HG02852 (cell line): ENCODE measurements around the gene BMPR1B.

Experiments used
- ATAC-seq: cut with Tn5 transposase; IDR thresholded peaks from one replicate; pipeline ENCODE4 v1.9.1; 2021; ENCODE audit warnings: mild to moderate bottlenecking, moderate library complexity; ENCODE audit not compliant: unreplicated experiment

BMPR1B gene

GRCh38 chr4:94762326-94762725, 4.6 kb downstream of the BMPR1B start:
- ATAC-seq: no peak

- no peak for ATAC-seq
These were observed 5.2 kb downstream of the BMPR1B start for GRCh38 chr4:94763005-94763404.

GRCh38 chr4:94763500-94763899, 5.7 kb downstream of the BMPR1B start:
- ATAC-seq: no peak

- no peak for ATAC-seq
These were observed 6.3 kb downstream of the BMPR1B start for GRCh38 chr4:94764069-94764468.

GRCh38 chr4:94765174-94765573, 7.4 kb downstream of the BMPR1B start:
- ATAC-seq: no peak

- ATAC-seq: no peak
These were observed 7.9 kb downstream of the BMPR1B start for GRCh38 chr4:94765648-94766047.

- ATAC-seq: no peak
These were observed 9.1 kb downstream of the BMPR1B start for GRCh38 chr4:94766856-94767255.

- no peak for ATAC-seq
These were observed 9.7 kb downstream of the BMPR1B start for GRCh38 chr4:94767446-94767845.

GRCh38 chr4:94782707-94783106, 25.0 kb downstream of the BMPR1B start:
- ATAC-seq: no peak

- no peak for ATAC-seq
These were observed 33.9 kb downstream of the BMPR1B start for GRCh38 chr4:94791701-94792100.

GRCh38 chr4:94798808-94799207, 41.1 kb downstream of the BMPR1B start:
- ATAC-seq: no peak

- no peak for ATAC-seq
These were observed 43.3 kb downstream of the BMPR1B start for GRCh38 chr4:94801016-94801415.

GRCh38 chr4:94802091-94802490, 44.3 kb downstream of the BMPR1B start:
- ATAC-seq: no peak

GRCh38 chr4:94803181-94803580, 45.4 kb downstream of the BMPR1B start:
- ATAC-seq: no peak

- no peak for ATAC-seq
These were observed 46.9 kb downstream of the BMPR1B start for GRCh38 chr4:94804650-94805049.

- ATAC-seq: no peak
These were observed 48.6 kb downstream of the BMPR1B start for GRCh38 chr4:94806376-94806775.

- ATAC-seq: no peak
These were observed 53.9 kb downstream of the BMPR1B start for GRCh38 chr4:94811643-94812042.

GRCh38 chr4:94813221-94813620, 55.5 kb downstream of the BMPR1B start:
- ATAC-seq: no peak

- no peak for ATAC-seq
These were observed 56.5 kb downstream of the BMPR1B start for GRCh38 chr4:94814237-94814636.

GRCh38 chr4:94819371-94820168, 61.8 kb downstream of the BMPR1B start:
- no peak for ATAC-seq

GRCh38 chr4:94826206-94826605, 68.5 kb downstream of the BMPR1B start:
- no peak for ATAC-seq

- no peak for ATAC-seq
These were observed 69.8 kb downstream of the BMPR1B start for GRCh38 chr4:94827481-94828110.

GRCh38 chr4:94828882-94829281, 71.1 kb downstream of the BMPR1B start:
- no peak for ATAC-seq
